NB4 (cell line): ENCODE measurements around the gene FOXS1.
"Not testable (repeated sequence)": the region's sequence is repeated elsewhere in the genome, so short reads cannot be mapped to it uniquely, and the experiment has no call there.

Experiments used
- DNase-seq: peaks from one replicate; pipeline ENCODE4 v3.0.0; 2010; ENCODE audit warnings: low read depth
- H3K4me3 ChIP-seq: one replicate; pipeline ENCODE4 v1.5.1; 2011; ENCODE audit warnings: mild to moderate bottlenecking, low read depth, low read length, moderate library complexity
- CTCF ChIP-seq: IDR thresholded peaks from one replicate; pipeline ENCODE4 v1.5.1; 2012; ENCODE audit warnings: low read depth, low read length
- MAX ChIP-seq: IDR thresholded peaks from 2 replicates; pipeline ENCODE4 v1.6.1; 2011; ENCODE audit warnings: low read depth, low read length
- MYC ChIP-seq: IDR thresholded peaks from 2 replicates; pipeline ENCODE4 v1.6.1; 2011; ENCODE audit warnings: low read depth, low read length
- POLR2A ChIP-seq: IDR thresholded peaks from 2 replicates; pipeline ENCODE4 v1.6.1; 2011; ENCODE audit warnings: mild to moderate bottlenecking; ENCODE audit not compliant: insufficient read length; ENCODE audit errors: extremely low read depth

The FOXS1 gene

DNA sequence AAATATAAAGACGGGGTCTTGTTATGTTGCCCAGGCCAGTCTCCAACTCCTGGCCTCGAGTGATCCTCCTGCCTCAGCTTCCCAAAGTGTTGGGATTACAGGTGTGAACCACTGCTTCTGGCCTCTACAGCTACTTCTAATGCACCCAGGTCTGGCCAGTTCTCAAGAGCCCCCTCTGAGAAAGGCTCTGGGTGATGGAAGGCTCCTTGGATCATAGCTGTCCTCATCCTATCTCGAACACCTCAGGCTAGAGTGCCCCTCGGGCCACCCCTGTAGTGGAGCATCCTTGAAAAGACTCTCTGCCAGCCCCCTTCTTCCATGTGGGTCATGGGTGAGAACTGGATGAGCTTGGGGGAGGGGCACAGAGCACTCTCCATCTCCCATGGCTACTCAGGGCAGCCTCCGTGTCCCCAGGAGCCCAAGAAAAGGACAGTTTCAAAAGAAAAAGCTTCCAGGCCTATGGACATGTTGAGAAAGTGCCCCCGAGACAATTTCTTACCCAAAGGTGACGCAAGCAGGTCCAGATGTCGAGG lies 27.0 kb downstream of the FOXS1 start:
- H3K4me3 ChIP-seq: no peak overlapping the region
- no peak for TF ChIP-seq MAX
- TF ChIP-seq POLR2A: no peak
- TF ChIP-seq CTCF: no peak
- TF ChIP-seq MYC: no peak
- DNase-seq: no peak

GRCh38 chr20:31817461-31817860 lies 27.9 kb downstream of the FOXS1 start:
- TF ChIP-seq MAX (no peak), POLR2A (no peak), CTCF (no peak), MYC (no peak)
- no peak for DNase-seq
- H3K4me3 ChIP-seq: no peak overlapping the region

- no peak for DNase-seq
- TF ChIP-seq POLR2A: no peak
- no peak for TF ChIP-seq MAX
- no peak for TF ChIP-seq MYC
- no peak for TF ChIP-seq CTCF
- no peak overlapping the region for H3K4me3 ChIP-seq
These were observed 29.2 kb downstream of the FOXS1 start for GRCh38 chr20:31816221-31816620.

DNA sequence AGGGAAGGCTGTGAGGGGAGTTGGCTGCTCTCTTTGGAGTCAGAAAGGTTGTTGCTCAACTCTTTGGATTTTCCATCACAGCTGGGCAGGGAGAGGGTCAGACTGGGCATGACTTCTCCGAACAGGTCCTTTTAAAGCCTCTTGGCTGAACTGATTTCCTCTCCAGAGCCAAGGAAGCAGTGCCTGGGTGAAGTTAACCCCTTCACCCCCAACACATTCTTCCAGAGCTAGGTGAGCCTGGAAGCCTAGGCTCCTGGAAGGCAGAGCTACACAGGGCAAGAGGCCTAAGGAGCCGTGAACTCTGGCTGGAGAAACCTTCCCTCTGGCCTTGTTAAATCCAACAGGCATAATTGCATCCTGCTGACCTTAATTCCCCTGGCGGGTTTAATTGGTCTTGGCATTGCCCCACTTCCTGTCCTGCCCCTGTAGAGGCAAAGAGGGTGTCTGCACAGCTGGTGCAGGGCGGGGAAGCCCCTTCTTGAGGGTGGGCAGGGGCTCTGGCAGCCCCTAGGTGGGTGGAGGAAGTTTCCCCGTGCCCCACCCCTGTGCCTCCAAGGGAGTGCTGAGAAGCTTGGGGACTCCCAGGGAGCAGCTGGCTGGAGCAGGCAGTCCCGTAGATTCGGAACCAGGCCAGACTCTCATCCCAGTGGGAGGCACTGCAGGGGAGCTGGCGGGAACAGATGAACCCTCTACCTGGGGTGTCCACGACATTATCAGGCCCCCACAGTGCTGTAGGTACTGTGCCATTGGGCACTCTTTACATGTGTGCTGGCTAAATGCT lies 29.8 kb downstream of the FOXS1 start:
- TF ChIP-seq CTCF (no peak), POLR2A (no peak), MYC (no peak), MAX (no peak)
- no peak overlapping the region for H3K4me3 ChIP-seq
- peak; percentile 62 for DNase-seq

- not testable (repeated sequence) for H3K4me3 ChIP-seq, DNase-seq
These were observed 31.3 kb downstream of the FOXS1 start for GRCh38 chr20:31814142-31814541.

GRCh38 chr20:31813611-31814010 lies 31.8 kb downstream of the FOXS1 start:
- DNase-seq: no peak
- no peak overlapping the region for H3K4me3 ChIP-seq
- no peak for TF ChIP-seq MAX
- TF ChIP-seq CTCF: no peak
- TF ChIP-seq POLR2A: no peak
- no peak for TF ChIP-seq MYC
